ENCODE data around the gene IL12RB1.

DNA sequence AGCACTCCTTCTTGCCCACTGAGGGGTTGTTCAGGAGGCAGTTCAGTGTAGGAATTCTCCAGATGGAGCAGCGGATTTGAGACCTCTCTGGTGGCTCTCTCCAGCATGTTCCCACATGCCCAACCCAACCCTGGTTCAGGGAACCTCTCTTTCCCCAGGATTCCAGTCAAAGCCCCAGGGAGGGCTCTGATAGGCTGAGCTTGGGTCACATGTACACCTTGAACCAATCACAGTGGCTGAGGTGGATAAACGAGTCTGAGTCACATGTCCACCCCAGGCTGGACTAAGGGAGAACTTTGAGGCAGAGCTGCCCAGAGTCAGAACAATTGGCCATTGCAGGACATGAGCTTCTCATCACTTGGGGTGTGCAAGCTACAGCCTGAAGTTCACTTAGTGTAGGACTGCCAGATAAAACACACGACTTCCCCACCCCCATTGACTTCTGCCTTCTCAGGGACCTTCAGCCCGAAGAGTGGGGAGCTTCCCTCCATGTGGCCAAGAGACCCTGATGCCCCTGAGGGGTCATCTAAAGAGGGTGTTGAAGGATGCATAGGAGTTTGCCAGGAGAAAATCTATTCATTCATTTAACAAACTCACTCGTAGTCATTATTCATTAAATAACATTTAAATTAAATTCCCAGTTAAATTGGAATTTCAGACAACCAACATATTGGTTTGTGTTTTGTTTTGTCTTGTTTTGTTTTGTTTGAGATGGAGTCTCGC, 6.9 kb upstream of the IL12RB1 start:
- TF ChIP-seq ZNF274 (IDR thresholded peaks at IDR 0.05; ENCODE audit: low read depth, low read length) = no peak
- TF ChIP-seq, protein P1, sequence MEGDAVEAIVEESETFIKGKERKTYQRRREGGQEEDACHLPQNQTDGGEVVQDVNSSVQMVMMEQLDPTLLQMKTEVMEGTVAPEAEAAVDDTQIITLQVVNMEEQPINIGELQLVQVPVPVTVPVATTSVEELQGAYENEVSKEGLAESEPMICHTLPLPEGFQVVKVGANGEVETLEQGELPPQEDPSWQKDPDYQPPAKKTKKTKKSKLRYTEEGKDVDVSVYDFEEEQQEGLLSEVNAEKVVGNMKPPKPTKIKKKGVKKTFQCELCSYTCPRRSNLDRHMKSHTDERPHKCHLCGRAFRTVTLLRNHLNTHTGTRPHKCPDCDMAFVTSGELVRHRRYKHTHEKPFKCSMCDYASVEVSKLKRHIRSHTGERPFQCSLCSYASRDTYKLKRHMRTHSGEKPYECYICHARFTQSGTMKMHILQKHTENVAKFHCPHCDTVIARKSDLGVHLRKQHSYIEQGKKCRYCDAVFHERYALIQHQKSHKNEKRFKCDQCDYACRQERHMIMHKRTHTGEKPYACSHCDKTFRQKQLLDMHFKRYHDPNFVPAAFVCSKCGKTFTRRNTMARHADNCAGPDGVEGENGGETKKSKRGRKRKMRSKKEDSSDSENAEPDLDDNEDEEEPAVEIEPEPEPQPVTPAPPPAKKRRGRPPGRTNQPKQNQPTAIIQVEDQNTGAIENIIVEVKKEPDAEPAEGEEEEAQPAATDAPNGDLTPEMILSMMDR (IDR thresholded peaks at IDR 0.05 in 2 of 3, conservative IDR thresholded peaks at IDR 0.05 in 1 of 3; ENCODE audit: borderline replicate concordance in 1 of 3, insufficient read depth in 1 of 3, low read depth in 2 of 3, low read length in 2 of 3) = no peak

Data from HCT116 (cell line).